Ascending aorta (tissue), 2 donors: ENCODE results near the gene NHSL1. TPM values are rescaled to one million over a fixed set of nuclear protein-coding genes. Genes with fewer than 3 reads are reported as not detected.

Source experiments
- DNase-seq, 2 donors: peaks; one replicate each; pipeline ENCODE4 v3.0.0-alpha.2; 2019; ENCODE audit warnings: low spot score in 2 of 2
- H3K27ac ChIP-seq, 2 donors: fragments of 200-600 bp; sonication (generic); one replicate each; pipeline ENCODE4 v1.5.1; 2016 to 2017; ENCODE audit warnings: mild to moderate bottlenecking in 1 of 2
- H3K27me3 ChIP-seq: fragments of 200-600 bp; sonication (generic); one replicate; pipeline ENCODE4 v1.5.1; 2017
- H3K36me3 ChIP-seq, 2 donors: fragments of 200-600 bp; sonication (generic); one replicate each; pipeline ENCODE4 v1.5.1; 2016
- H3K4me1 ChIP-seq, 2 donors: fragments of 200-600 bp; sonication (generic); one replicate each; pipeline ENCODE4 v1.5.1; 2016 to 2017; ENCODE audit warnings: mild to moderate bottlenecking in 1 of 2
- H3K4me3 ChIP-seq, 2 donors: fragments of 200-600 bp; sonication (generic); one replicate each; pipeline ENCODE4 v1.5.1; 2016 to 2017; ENCODE audit warnings: mild to moderate bottlenecking in 1 of 2
- H3K9me3 ChIP-seq, 2 donors: fragments of 200-600 bp; sonication (generic); one replicate each; pipeline ENCODE4 v1.5.1; 2016
- CTCF ChIP-seq, 3 experiments: fragments of 200-600 bp in 2 of 3; fragments of 450-650 bp in 1 of 3; sonication (generic) in 2 of 3; IDR thresholded peaks; one replicate each; pipeline ENCODE4 v1.5.1; 2016 to 2019; ENCODE audit warnings: antibody characterized with exemption in 3 of 3, mild to moderate bottlenecking in 1 of 3, moderate library complexity in 1 of 3
- intact Hi-C: fragments of 100-400 bp; cut with DNase I; formaldehyde crosslinking; loops from one replicate; pipeline ENCODE4 v1.15.1; 2023
- total RNA-seq: library from RNA; depleted of rRNA; stranded (reverse); fragments of >200 nt; gene quantifications from one replicate; pipeline ENCODE4 v1.1.0, GENCODE V29; 2016

NHSL1 gene
- total RNA-seq, 1 donor from 2014 or later, result 10.4 TPM

GRCh38 chr6:138535728-138536455 is 36.6 kb upstream of the NHSL1 start:
- no peaks in the 10 kb centered on the region for H3K9me3 ChIP-seq
- H3K36me3 ChIP-seq, result no peaks in the 10 kb centered on the region
- no peak overlapping the region for H3K27ac ChIP-seq
- H3K27me3 ChIP-seq, result no peaks in the 10 kb centered on the region
- intact Hi-C loops, result no loop called here
- no peaks in the 10 kb centered on the region for H3K4me1 ChIP-seq
- no peak for DNase-seq
- H3K4me3 ChIP-seq, result no peak overlapping the region
- TF ChIP-seq CTCF (IDR thresholded peaks at IDR 0.05), result no peak

- no peak overlapping the region for H3K27ac ChIP-seq
- no peaks in the 10 kb centered on the region for H3K9me3 ChIP-seq
- H3K36me3 ChIP-seq, result no peaks in the 10 kb centered on the region
- no peak for TF ChIP-seq CTCF (IDR thresholded peaks at IDR 0.05)
- no peak for DNase-seq
- H3K27me3 ChIP-seq, result no peaks in the 10 kb centered on the region
- no peak overlapping the region for H3K4me3 ChIP-seq
- intact Hi-C loops, result no loop called here
- H3K4me1 ChIP-seq, result no peaks in the 10 kb centered on the region
Measured at GRCh38 chr6:138533667-138534066, 34.4 kb upstream of the NHSL1 start.

- intact Hi-C loops, result no loop called here
- Histone ChIP-seq H3K27ac (no peak overlapping the region), H3K36me3 (no peaks in the 10 kb centered on the region), H3K27me3 (no peaks in the 10 kb centered on the region), H3K4me3 (no peak overlapping the region), H3K9me3 (no peaks in the 10 kb centered on the region), H3K4me1 (no peaks in the 10 kb centered on the region)
- TF ChIP-seq CTCF (IDR thresholded peaks at IDR 0.05), result no peak
- no peak for DNase-seq
Measured at GRCh38 chr6:138531387-138531786, 32.1 kb upstream of the NHSL1 start.

GRCh38 chr6:138529478-138529877 is 30.2 kb upstream of the NHSL1 start:
- no peaks in the 10 kb centered on the region for H3K9me3 ChIP-seq
- intact Hi-C loops, result no loop called here
- TF ChIP-seq CTCF (IDR thresholded peaks at IDR 0.05), result no peak
- no peaks in the 10 kb centered on the region for H3K36me3 ChIP-seq
- no peaks in the 10 kb centered on the region for H3K4me1 ChIP-seq
- DNase-seq, result no peak
- no peak overlapping the region for H3K4me3 ChIP-seq
- H3K27me3 ChIP-seq, result no peaks in the 10 kb centered on the region
- no peak overlapping the region for H3K27ac ChIP-seq

- Histone ChIP-seq H3K4me1 (no peaks in the 10 kb centered on the region), H3K9me3 (no peaks in the 10 kb centered on the region), H3K27me3 (no peaks in the 10 kb centered on the region), H3K36me3 (no peaks in the 10 kb centered on the region), H3K4me3 (no peak overlapping the region), H3K27ac (no peak overlapping the region)
- no peak for DNase-seq
- TF ChIP-seq CTCF (IDR thresholded peaks at IDR 0.05), result no peak
- intact Hi-C loops, result no loop called here
Measured at GRCh38 chr6:138528956-138529355, 29.7 kb upstream of the NHSL1 start.

- Histone ChIP-seq H3K9me3 (no peaks in the 10 kb centered on the region), H3K4me1 (no peaks in the 10 kb centered on the region), H3K4me3 (no peak overlapping the region), H3K27ac (no peak overlapping the region), H3K36me3 (no peaks in the 10 kb centered on the region), H3K27me3 (no peaks in the 10 kb centered on the region)
- no peak for DNase-seq
- no peak for TF ChIP-seq CTCF (IDR thresholded peaks at IDR 0.05)
- intact Hi-C loops, result no loop called here
Measured at GRCh38 chr6:138528137-138528536, 28.8 kb upstream of the NHSL1 start.
